D341Med (cell line): Measurements from ENCODE around the gene CEBPG.

Experiments used
- DNase-seq: peaks from one replicate; pipeline ENCODE4 v3.0.0; 2012; ENCODE audit warnings: low spot score

The CEBPG gene

DNA sequence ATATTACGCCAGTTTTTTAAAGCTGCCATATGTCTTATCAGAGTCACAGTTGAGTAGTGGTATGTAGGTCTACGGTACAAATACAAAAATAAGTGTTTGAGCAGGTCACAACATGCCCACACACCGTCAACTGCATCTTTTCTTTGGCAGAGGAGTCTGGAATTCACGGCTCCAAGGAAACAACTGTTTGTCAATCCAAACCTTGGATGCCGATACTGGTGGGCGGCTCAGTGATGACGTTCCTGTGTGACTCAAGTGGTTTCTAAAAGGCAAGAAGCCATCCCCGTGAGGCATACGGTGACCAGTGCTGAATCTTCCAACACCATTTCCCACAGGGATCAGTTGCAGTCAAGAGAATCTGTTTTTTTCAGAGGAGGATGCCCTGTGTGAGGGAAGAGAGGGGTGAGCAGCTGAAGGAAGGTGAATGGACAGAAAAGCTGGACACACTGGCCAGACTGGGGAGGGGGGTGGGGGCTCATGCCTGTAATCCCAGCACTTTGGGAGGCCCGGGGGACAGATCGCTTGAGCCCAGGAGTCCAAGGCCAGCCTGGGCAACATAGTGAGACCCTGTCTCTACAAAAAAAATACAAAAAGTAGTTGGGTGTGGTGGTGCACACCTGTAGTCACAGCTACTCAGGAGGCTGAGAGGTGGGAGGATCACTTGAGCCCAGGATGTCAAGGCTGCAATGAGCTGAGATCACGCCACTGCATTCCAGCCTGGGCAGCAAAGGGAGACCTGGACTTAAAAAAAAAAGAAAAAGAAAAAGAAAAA lies 22.8 kb upstream of the CEBPG start:
- no peak for DNase-seq

DNA sequence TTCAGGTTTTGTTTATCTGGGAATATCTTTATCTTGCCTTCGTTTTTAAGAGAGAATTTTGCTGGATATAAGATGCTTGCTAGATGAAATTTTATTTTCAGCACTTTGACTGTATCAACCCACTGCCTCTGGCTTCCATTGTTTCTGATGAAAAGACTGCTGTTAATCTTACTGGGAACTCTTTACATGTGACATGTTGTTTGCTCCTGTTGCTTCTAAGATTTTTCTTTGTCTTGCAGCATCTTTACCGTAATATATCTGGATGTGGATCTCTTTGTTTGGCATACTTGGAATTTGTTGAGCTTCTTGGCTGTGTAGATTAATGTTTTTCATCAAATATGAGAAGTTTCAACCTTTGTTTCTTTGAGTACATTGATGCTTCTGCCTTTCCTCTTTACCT lies 18.0 kb upstream of the CEBPG start:
- DNase-seq = no peak

DNA sequence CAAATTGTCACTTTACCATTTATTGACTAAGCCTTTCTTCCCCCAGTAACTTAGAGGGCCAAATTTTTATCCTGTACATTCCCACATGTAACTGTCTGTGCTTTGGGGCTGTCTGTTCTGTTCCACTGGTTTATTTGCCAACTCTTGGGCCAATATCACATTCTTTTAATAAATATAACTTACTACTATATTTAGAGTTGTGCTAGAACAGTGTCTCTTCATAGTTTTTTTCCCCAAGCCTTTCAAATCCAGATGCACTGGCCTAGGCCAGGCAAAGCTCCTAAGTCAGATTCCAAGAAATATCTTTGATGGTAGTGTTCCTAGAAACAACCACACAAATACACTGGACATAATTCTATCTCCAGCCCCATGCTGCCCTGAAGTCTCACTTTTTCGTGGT lies 16.0 kb upstream of the CEBPG start:
- no peak for DNase-seq

DNA sequence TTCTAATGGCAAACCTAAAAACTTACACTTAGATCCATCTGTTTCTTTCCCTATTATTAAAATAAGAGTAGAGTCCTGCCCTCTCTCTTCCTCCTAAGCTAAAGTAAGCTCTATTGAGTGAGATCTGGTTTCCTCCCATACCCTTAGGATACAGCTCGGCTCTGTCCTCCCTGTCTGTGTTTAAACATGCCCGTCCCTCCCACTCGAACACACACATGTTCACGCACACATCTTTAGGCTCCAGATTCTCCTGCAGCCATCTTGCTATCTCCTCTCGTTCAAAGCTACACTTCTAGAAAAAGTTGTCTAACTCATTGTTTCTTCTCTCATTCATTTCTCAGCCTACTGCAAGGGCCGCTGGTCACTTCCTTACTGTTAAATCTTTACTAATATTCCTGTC lies 15.1 kb upstream of the CEBPG start:
- DNase-seq = no peak

DNA sequence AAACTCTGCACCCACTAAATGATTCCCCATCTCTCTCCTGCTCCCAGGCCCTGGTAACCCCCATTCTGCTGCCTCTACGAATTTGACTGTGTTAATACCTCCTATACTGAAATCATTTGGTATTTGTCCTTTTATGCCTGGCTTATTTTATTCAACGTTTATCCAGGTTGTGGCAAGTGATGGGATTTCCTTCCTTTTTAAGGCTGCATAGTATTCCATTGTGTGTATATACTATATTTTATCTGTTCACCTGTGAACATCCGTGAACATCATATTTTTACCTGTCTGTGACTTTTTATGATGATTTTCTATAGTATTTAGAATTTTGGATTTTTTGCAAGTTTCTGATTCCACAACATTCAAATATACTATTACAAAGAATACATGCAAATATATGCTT lies 13.9 kb upstream of the CEBPG start:
- DNase-seq = no peak

DNA sequence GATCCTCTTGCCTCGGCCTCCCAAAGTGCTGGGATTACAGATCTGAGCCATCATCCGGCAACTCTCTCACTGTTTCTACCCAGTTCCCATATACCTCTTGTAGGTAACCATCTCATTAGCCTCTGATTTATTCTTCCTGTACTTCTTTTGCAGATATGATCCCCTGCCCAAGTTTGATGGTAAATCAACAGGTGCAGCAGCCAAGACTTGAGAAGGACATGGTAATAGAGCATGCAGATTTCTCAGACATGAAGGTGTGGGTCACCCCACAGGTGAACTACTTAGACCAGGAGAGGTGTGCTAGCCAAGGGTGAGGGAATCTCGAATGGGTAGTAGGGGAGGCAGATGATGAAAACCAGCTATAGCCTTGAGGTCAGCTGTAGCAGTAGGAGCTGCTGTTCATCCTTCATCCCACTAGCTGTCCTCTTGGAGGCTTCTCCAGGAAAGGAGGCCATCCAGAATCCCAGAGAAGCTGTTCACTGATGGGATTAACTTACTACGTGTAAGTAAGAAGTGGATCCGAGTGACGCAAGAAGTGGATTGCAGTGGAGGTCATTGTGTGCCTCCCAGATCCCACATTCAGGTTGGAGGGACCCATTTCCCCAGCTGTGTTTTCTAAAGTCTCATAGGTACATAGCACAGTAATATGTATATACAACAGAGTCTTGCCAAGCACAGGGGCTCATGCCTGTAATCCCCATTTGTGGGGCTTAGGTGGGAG lies 10.8 kb upstream of the CEBPG start:
- DNase-seq = no peak

DNA sequence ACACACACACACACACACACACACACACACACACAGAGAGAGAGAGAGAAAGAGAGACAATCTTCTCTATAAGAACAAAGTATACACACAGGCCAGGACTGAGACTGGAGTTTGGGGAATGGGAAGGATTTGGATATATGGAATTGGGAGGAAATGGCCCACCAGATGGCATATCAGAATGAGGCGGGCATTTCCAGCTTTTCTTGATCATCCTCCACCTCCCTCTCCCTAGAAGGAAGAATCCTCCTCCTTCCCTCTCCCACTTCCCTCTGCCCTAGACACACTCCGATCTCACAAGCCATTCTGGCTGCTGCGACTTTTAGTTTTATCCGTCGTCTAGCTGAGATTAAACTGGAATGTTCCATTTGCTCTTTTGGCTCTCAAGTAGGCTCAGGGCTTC lies 10.0 kb upstream of the CEBPG start:
- DNase-seq = no peak

DNA sequence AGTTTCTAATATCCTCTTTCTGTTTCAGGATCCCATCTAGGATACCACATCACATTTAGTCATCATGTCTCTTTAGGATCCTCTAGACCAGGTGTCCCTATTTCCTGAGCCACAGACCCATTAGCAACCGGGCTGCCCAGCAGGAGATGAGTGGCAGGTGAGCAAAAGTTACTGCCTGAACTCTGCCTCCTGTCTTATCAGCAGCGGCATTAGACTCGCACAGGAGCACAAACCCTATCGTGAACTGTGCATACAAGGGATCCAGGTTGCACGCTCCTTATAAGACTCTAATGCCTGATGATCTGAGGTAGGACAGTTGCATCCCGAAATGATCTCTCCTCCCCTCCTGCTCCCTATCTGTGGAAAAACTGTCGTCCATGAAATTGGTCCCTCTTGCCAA lies 7.8 kb upstream of the CEBPG start:
- DNase-seq = no peak

DNA sequence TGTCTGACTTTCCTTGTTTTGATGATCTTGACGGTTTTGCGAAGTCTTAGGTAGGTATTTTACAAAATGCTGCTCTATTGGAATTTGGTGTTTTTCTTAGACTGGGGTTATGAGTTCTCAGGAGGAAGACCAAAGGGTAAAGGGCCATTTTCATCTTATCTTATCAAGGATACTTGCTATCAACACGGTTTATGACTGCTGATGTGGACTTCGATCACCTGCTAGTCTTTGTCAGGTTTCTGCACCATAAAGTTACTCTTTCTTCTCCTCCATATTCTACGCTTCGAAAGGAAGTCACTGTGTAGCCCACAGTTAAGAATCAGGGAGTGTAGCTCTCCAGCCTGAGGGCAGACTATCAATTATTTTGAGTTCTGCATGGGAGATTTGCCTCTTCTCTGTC lies 7.4 kb upstream of the CEBPG start:
- DNase-seq = no peak

DNA sequence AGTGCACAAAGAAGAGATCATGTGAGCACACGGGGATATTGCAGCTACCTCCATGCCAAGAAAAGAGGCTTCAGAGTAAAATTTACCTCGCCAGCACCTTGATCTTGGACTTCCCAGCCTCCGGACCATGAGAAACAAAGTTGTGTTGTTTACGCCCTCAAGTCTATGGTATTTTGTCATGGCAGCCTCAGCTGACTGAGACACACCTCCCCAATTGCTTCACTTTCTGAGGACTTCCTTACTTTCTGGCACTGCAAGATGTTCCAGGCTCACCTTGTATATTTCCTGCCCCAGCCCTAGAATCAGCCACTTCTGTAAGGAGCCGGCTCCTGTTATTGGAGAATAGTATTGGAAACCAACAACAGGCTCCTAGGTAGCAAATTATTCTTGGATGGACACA lies 6.6 kb upstream of the CEBPG start:
- no peak for DNase-seq

DNA sequence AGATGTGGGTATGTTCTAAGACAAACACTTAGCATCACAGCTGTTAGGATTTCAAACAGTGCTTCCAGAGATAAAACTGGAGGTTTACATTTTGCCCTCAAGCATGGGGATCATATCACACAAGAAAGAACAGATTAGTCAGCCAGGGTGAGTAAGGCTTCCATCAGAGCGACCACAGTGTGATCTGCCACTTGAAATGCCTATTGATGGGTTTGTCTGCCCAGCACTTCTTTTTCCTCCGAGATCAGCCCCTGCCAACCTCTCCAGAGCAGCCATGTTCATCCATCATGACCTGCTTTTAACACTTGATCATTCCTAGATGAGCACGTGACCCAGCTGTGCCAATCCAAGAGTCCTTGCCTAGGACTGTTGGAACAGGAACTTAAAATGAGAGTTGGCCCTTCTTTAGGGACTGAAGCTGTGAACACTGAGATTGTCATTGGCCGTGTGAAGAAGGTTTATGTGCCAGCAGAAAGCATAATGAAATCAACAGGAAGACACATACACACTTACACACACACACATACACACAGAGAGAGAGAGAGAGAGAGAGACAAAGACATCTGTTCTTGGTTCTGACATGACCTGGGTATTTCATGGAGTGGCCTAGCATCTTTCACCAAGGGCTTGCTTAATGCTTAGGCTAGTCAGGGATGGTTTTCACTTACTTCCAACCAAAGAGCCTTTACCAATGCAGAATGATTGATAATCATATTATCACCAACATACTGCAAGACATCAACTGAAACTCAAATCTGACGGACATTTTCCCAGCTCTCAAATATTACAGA lies 5.2 kb upstream of the CEBPG start:
- no peak for DNase-seq

DNA sequence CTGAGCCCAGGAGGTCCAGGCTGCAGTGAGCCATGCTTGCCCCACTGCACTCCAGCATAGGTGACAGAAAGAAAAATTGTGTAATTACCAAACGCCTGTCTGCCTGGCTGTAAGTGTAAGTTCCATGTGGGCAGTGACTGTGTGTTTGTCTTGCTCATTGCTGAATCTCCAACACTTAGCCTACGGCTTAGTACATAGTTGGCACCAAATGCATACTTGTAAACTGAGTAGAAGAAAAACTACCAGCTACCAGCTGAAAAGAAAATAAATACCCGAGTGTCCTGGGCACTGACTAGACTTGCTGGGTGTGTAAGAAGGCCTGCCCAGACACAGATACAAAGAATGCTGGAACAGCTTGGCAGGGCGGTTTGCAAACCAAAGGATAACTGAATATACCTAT lies 2.7 kb upstream of the CEBPG start:
- no peak for DNase-seq

DNA sequence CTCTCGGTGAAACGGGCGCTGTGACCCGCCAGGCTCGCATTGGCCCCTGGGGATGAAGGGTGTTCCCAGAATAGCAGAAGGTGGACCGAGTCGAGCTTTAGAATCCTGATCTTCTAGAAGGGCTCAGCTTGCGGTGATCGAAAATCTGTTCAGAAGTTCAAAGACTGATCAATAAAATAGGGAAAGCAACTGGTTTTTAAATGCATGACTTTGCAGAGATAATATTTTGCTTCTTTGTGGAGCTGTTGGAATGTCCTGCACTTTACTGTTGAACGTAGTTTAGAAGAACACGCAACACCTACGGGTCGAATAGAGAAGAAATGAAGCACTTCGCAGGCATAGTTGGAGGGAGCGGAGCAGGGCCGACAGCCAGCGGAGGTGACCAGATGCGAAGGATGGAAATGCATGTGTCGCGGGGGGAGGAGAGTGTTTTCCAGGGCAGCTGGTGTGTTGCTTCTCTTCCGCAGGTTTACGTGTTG lies 766 bp downstream of the CEBPG start:
- peak; percentile 50 for DNase-seq

DNA sequence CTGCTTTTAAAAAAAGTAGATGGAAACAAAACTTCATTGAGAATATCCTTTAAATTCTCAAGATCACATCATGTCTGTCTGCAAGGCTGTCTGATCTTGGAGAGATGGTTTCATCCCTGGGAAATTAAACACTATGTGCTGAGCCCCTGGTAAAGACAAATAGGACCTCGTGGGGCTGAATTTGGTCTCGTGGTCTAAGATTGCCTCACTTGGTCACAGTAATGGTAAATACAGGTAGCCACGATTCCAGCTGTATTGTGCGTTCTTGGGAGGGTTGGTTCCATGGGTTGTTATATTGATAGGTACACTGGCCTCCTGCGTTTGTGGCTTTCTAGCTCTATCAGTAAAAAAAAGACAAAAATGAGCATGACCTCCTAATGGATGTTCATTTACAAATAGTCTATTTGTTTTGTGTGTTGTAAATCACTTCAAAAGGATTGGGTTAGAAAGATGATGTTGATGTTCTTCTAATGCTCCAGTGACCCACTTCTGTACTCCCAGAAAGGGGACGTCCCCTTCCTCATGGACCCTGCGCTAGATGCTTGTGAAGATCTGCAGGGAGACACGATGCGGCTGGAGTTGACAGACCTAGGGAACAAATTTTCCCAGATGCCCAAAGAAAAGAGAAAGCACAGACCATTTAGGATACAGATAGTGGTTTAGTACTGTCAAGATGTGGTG lies 1.8 kb downstream of the CEBPG start:
- no peak for DNase-seq

DNA sequence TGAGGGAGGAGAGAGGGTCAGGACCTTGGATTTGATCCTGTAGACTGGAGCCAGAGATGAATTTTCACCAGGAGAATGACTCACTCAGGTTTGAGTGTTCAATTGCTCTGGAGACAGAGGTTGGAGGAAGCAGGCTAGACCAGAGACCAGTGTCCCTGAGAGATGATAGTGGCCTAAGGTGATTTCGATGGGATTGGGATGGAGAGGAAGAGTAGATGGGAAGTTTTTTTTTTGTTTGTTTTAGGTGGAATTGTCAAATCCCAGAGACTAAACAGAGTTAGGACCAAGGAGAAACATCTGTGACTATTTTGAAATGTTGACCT lies 2.3 kb downstream of the CEBPG start:
- DNase-seq = no peak

DNA sequence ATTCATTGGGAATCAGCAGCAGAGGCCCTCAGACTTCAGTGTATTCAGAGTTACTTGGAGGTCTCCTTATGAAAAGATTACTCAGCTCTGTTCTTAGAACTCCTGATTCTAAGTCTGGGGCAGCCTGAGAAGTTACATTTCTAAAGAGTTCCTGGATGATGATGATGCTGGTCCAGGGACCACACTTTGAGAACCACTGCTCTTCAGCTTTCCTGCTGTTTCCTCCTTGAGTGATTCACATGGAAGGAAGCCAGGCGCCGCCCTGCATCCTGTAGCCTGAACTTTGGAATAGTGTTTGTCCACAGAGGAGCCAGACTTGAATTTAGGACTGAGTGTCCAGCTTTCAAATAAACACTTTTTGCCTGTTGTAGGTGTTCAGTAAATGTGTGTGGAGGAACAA lies 2.9 kb downstream of the CEBPG start:
- no peak for DNase-seq

DNA sequence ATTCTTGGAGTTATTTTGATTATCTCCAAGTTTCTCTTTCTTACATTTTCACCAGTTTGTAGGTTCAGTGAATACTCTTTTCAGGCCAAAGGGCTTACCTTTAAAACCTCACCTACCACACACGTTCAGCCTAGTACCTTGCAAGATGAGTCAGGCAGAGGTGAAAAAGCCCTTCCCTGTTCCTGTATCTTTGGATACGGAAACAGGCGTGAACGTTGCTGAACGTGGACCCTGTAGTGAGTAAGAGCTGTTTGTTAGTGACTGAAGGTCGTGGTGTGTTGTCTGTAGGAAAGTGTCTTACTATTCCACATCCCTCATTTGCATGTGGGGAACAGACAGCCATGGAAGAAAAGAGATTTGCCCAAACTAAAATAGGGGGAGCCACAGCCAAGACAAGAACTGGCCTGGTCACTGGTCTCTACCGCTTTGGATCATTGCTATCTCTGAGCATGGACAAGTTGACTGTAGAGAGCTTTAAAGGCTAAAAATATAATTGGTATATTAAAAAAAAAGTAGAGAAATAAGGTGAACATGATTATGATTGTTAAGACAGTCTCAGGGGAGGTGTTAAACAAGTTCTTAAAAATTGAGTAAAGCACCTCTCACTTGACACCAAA lies 3.5 kb downstream of the CEBPG start:
- DNase-seq = no peak

DNA sequence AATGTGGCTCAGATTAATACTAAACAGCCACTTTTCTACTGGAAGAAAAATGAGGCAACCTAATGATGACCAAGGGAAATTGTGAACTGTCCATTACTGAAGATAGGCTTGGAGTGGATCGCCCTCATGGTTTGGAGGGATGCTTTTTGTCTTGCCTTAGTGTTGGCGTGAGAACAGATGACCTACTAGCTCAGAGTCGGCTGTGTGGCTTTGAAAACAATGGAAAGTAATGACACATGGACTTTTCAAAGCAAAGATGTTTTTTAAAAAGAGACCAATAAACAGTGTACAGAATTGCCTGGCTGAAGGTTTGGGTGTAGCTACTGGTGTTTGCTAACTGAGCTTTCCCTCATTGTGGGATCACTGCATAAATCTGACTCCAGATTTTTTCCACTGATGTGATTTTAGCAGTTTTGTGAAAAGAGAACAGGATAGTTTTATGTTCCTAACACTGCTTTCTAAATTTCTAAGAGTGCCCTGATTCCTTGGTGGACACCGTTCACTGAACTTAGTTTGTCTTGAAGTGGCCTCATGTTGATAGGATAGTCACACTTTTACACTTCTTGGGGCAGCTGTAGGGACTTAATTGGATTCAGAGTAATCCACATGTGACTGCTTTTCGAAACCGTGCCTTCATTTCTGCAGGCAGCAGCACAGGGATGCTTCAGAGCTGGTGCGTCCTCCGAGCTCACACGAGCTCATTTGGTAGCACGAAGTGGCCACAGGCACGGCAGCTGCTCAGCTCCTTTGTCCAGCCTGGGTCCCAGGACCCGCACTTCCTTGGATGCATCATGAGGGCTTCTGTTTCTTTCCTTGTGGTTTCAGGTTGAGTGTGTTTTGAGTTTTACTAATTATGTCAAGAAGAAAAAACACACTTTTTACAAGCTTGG lies 4.3 kb downstream of the CEBPG start:
- DNase-seq = no peak

DNA sequence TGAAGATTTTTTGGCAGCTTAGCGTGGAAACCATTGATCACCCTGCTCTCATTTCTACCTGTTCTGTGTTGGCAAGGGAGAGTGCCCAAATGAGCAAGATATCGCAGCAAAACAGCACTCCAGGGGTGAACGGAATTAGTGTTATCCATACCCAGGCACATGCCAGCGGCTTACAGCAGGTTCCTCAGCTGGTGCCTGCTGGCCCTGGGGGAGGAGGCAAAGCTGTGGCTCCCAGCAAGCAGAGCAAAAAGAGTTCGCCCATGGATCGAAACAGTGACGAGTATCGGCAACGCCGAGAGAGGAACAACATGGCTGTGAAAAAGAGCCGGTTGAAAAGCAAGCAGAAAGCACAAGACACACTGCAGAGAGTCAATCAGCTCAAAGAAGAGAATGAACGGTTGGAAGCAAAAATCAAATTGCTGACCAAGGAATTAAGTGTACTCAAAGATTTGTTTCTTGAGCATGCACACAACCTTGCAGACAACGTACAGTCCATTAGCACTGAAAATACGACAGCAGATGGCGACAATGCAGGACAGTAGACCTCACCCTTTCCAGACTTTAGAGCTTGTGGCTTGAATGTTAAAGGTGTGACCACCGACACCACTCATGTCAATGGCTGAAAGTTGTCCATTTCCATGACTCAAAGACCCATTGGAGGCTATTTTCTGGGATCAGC lies 5.8 kb downstream of the CEBPG start:
- DNase-seq = no peak

DNA sequence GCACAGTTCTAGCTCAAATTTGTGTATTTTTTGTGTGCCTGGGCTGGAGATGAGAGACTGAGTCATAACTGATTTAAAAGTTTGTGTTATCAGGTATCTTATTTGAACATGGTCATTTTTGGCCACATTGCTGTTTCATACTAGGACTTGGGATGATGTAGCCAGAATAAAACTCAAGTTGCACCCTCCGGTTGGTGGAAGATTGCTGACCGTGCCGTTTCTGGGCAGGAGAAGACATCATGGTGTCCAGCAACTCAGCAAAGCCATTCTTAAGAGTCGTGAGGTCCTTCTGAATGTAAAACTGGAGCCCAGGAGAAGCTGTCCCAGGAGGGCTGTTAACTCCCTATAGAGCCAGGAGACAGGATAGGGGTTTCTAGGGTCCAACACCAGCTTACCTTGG lies 7.6 kb downstream of the CEBPG start:
- no peak for DNase-seq
